ENCODE measurements around the gene PIK3R5.

GRCh38 chr17:8941980-8942622, 23.4 kb downstream of the PIK3R5 start:
- TF ChIP-seq EZH2 (IDR thresholded peaks at IDR 0.05; ENCODE audit: low read length, missing control alignments) (no peak), CTCF (conservative IDR thresholded peaks at IDR 0.05 in 1 of 2, IDR thresholded peaks at IDR 0.05 in 1 of 2; ENCODE audit: low read depth in 1 of 2, low read length in 2 of 2) (no peak)

Measured in fibroblast of lung (primary cell).